Upper lobe of right lung (tissue), 1 donor: ENCODE measurements around the gene PTPRT. TPM values are rescaled to one million over a fixed set of nuclear protein-coding genes. Genes with fewer than 3 reads are reported as not detected.
"Not testable (repeated sequence)": the region's sequence is repeated elsewhere in the genome, so short reads cannot be mapped to it uniquely, and the experiment has no call there.

Source experiments
- ATAC-seq: fragments of 200-7000 bp; cut with Tn5 transposase; one replicate; pipeline ENCODE4 v1.9.1; 2020; ENCODE audit warnings: mild to moderate bottlenecking, moderate library complexity
- DNase-seq: peaks from one replicate; pipeline ENCODE4 v3.0.0-alpha.2; 2020
- H3K27ac ChIP-seq: fragments of 200-600 bp; one replicate; pipeline ENCODE4 v1.8.0; 2022
- H3K27me3 ChIP-seq: fragments of 200-600 bp; one replicate; pipeline ENCODE4 v1.8.0; 2022; ENCODE audit warnings: mild to moderate bottlenecking
- H3K36me3 ChIP-seq: fragments of 200-600 bp; one replicate; pipeline ENCODE4 v1.8.0; 2022
- H3K4me1 ChIP-seq: fragments of 200-600 bp; one replicate; pipeline ENCODE4 v1.8.0; 2022
- H3K4me3 ChIP-seq: fragments of 200-600 bp; one replicate; pipeline ENCODE4 v1.8.0; 2022; ENCODE audit warnings: mild to moderate bottlenecking
- H3K9me3 ChIP-seq: fragments of 200-600 bp; one replicate; pipeline ENCODE4 v1.8.0; 2022
- intact Hi-C: fragments of 100-400 bp; cut with DNase I; formaldehyde crosslinking; loops from one replicate; pipeline ENCODE4 v1.11.0; 2022
- total RNA-seq: library from RNA; stranded (reverse); fragmentation: NEBNext Ultra II Directional; extraction: Animal tissue kit (Norgen Biotek cat#: 25700); gene quantifications from one replicate; pipeline ENCODE4 v1.2.1, GENCODE V29; 2021
- TF ChIP-seq, protein P1 (sequence below): fragments of 200-600 bp; IDR thresholded peaks from one replicate; pipeline ENCODE4 v1.8.0; 2022; ENCODE audit warnings: antibody characterized with exemption
- donor health status: DM: no; HTN: yes; CAD: no; lungs with severe emphysema.

PTPRT gene
- total RNA-seq, 1 donor from 2014 or later: 0.46 TPM

GRCh38 chr20:42924215-42924614, 265.5 kb downstream of the PTPRT start:
- no peaks in the 10 kb centered on the region for H3K9me3 ChIP-seq
- H3K4me3 ChIP-seq: no peak overlapping the region
- no peaks in the 10 kb centered on the region for H3K36me3 ChIP-seq
- ATAC-seq (no peak), DNase-seq (no peak)
- intact Hi-C loops: no loop called here
- no peaks in the 10 kb centered on the region for H3K4me1 ChIP-seq
- H3K27ac ChIP-seq: no peak overlapping the region
- TF ChIP-seq, protein P1, sequence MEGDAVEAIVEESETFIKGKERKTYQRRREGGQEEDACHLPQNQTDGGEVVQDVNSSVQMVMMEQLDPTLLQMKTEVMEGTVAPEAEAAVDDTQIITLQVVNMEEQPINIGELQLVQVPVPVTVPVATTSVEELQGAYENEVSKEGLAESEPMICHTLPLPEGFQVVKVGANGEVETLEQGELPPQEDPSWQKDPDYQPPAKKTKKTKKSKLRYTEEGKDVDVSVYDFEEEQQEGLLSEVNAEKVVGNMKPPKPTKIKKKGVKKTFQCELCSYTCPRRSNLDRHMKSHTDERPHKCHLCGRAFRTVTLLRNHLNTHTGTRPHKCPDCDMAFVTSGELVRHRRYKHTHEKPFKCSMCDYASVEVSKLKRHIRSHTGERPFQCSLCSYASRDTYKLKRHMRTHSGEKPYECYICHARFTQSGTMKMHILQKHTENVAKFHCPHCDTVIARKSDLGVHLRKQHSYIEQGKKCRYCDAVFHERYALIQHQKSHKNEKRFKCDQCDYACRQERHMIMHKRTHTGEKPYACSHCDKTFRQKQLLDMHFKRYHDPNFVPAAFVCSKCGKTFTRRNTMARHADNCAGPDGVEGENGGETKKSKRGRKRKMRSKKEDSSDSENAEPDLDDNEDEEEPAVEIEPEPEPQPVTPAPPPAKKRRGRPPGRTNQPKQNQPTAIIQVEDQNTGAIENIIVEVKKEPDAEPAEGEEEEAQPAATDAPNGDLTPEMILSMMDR: no peak
- no peaks in the 10 kb centered on the region for H3K27me3 ChIP-seq

DNA sequence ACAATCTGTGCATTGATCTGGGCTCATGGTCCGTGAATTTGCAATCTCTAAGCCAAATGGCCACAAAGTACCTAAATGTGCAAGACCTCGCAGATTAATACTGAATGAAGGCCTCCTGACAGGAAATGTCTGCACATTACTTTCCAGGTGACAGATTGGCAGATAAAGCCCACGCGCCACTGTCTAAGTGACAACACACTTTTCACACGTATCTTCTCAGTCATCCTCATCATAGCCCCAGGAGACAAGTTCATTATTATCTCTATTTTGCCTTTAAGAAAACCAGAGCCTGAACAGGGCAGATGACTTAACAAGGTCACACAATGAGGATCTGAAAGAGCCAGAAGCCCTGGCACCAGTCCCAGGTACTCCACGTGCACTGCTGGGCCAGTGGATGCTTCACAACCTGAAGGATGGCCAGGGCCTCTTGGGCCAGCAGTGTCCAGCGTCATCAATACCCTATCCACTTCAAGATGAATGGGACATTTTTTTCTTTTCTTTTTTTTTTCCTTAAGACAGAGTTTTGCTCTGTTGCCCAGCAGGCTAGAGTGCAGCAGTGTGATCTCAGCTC, 266.3 kb downstream of the PTPRT start:
- H3K9me3 ChIP-seq: no peaks in the 10 kb centered on the region
- no peaks in the 10 kb centered on the region for H3K27me3 ChIP-seq
- H3K4me3 ChIP-seq: no peak overlapping the region
- DNase-seq (no peak), ATAC-seq (no peak)
- no peak overlapping the region for H3K27ac ChIP-seq
- no peaks in the 10 kb centered on the region for H3K4me1 ChIP-seq
- no peaks in the 10 kb centered on the region for H3K36me3 ChIP-seq
- intact Hi-C loops: no loop called here
- TF ChIP-seq, protein P1: no peak

GRCh38 chr20:42920776-42921175, 268.9 kb downstream of the PTPRT start:
- Histone ChIP-seq H3K9me3 (no peaks in the 10 kb centered on the region), H3K4me1 (no peaks in the 10 kb centered on the region), H3K27ac (no peak overlapping the region), H3K36me3 (no peaks in the 10 kb centered on the region), H3K27me3 (no peaks in the 10 kb centered on the region), H3K4me3 (no peak overlapping the region)
- intact Hi-C loops: no loop called here
- DNase-seq: no peak
- TF ChIP-seq, protein P1: no peak
- ATAC-seq: no peak

DNA sequence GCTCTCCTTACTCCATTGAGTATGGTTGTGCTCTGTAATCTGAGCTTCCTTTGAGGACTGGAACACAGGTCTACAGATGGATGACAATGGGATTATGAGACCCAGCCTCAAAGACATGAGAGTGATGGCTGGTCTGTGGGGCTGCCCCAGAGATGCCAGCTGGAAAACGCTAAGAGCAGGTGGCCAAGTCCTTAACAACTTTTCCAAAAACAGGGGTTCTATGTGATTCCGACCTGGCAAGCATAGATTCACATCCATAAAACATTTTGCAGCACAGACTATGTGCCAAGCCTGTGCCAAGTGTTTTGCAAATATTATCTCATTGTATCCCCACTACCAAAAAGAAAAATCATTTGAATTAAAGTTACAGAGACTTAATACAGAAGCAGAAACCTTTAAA, 270.4 kb downstream of the PTPRT start:
- no peak for ATAC-seq
- no peaks in the 10 kb centered on the region for H3K27me3 ChIP-seq
- H3K4me1 ChIP-seq: no peaks in the 10 kb centered on the region
- H3K4me3 ChIP-seq: no peak overlapping the region
- intact Hi-C loops: no loop called here
- TF ChIP-seq, protein P1: no peak
- no peaks in the 10 kb centered on the region for H3K9me3 ChIP-seq
- no peaks in the 10 kb centered on the region for H3K36me3 ChIP-seq
- no peak for DNase-seq
- H3K27ac ChIP-seq: no peak overlapping the region

GRCh38 chr20:42915081-42915480, 274.6 kb downstream of the PTPRT start:
- TF ChIP-seq, protein P1: no peak
- intact Hi-C loops: no loop called here

DNA sequence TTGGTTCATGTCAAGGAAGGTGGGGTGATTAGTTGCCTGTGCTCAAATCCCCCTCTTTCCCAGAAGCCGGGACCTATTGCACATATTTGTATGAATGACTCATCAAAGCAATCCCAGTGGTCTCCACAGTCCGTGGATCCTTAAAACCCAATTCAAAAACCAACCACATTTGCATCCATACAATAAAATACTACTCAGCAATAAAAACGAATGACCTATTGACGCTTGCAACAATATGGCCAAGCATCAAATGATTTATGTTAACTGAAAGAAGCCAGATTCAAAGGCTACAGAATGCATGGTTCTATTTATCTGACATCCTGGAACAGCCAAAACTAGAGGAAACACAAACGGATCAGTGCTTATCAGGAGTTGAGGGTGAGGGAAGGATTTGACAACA, 275.4 kb downstream of the PTPRT start:
- DNase-seq: no peak
- H3K4me3 ChIP-seq: no peak overlapping the region
- H3K27me3 ChIP-seq: no peaks in the 10 kb centered on the region
- no peaks in the 10 kb centered on the region for H3K36me3 ChIP-seq
- TF ChIP-seq, protein P1: no peak
- no peak overlapping the region for H3K27ac ChIP-seq
- no peaks in the 10 kb centered on the region for H3K9me3 ChIP-seq
- ATAC-seq: no peak
- H3K4me1 ChIP-seq: no peaks in the 10 kb centered on the region
- intact Hi-C loops: no loop called here

More at GRCh38 chr20:42915081-42915480, 274.6 kb downstream of the PTPRT start:
- ATAC-seq (no peak), DNase-seq (no peak)
- Histone ChIP-seq H3K27ac (no peak overlapping the region), H3K9me3 (no peaks in the 10 kb centered on the region), H3K4me3 (no peak overlapping the region), H3K27me3 (no peaks in the 10 kb centered on the region), H3K4me1 (no peaks in the 10 kb centered on the region), H3K36me3 (no peaks in the 10 kb centered on the region)

DNA sequence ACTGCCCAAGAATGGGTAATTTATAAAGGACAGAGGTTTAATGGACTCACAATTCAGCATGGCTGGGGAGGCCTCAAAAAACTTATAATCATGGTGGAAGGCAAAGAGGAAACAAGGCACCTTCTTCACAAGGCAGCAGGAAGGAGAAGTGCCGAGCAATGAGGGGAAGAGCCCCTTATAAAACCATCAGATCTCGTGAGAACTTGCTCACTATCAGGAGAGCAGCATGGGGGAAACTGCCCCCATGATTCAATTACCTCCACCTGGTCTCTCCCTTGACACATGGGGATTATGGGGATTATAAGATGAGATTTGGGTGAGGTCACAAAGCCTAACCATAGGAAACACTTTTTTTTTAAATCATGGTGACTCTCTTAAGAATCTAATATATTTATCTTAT, 278.9 kb downstream of the PTPRT start:
- H3K4me3 ChIP-seq, H3K9me3 ChIP-seq, ATAC-seq, intact Hi-C loops, H3K36me3 ChIP-seq, DNase-seq, H3K27me3 ChIP-seq, H3K27ac ChIP-seq, H3K4me1 ChIP-seq: not testable (repeated sequence)
